Caki2 (cell line): ENCODE measurements around the gene NHERF2. TPM values are rescaled to one million over a fixed set of nuclear protein-coding genes. Genes with fewer than 3 reads are reported as not detected.

Experiments used
- DNase-seq: peaks from one replicate; pipeline ENCODE4 v3.0.0-alpha.2; 2015; ENCODE audit warnings: low read depth
- in situ Hi-C: cut with HindIII; loops from 2 replicates; pipeline ENCODE4 v1.10.0; 2016; ENCODE audit warnings: low sequenced_read_pairs, low pct_unique_long_range_greater_than_20kb, mixed read lengths
- total RNA-seq: library from RNA; depleted of rRNA; stranded (reverse); fragments of >200 nt; shearing (Covaris generic); gene quantifications from 2 replicates; pipeline ENCODE4 v1.2.3, GENCODE V29; 2014; ENCODE audit warnings: low replicate concordance; rRNA removed

The NHERF2 gene
- total RNA-seq, 1 experiment from 2014 or later: 30.3 TPM

GRCh38 chr16:2082171-2082982 is 55.7 kb downstream of the NHERF2 start:
- in situ Hi-C loops: no loop called here
- DNase-seq: no peak

DNA sequence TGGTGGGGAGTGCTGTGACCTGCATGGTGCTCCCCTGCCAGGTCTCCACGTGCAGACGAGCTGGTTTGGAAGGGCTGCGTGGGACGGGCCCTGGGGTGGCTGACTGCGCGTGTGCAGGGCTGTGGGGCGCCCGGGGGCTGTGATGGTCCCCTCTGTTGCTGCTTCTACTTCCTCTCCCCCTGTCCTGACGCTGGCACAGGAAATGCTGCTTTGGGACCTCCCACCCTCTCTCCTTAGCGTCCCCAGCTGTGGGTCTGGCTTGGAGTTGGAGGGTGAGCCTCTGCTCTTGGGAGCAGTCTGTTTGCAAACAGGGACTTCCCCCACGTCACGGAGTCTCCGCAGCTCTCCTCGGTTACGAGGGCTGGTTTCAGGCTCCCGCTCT is 56.3 kb downstream of the NHERF2 start:
- in situ Hi-C loops: no loop called here
- no peak for DNase-seq

GRCh38 chr16:2083409-2083808 is 56.7 kb downstream of the NHERF2 start:
- DNase-seq: no peak
- in situ Hi-C loops: no loop called here

DNA sequence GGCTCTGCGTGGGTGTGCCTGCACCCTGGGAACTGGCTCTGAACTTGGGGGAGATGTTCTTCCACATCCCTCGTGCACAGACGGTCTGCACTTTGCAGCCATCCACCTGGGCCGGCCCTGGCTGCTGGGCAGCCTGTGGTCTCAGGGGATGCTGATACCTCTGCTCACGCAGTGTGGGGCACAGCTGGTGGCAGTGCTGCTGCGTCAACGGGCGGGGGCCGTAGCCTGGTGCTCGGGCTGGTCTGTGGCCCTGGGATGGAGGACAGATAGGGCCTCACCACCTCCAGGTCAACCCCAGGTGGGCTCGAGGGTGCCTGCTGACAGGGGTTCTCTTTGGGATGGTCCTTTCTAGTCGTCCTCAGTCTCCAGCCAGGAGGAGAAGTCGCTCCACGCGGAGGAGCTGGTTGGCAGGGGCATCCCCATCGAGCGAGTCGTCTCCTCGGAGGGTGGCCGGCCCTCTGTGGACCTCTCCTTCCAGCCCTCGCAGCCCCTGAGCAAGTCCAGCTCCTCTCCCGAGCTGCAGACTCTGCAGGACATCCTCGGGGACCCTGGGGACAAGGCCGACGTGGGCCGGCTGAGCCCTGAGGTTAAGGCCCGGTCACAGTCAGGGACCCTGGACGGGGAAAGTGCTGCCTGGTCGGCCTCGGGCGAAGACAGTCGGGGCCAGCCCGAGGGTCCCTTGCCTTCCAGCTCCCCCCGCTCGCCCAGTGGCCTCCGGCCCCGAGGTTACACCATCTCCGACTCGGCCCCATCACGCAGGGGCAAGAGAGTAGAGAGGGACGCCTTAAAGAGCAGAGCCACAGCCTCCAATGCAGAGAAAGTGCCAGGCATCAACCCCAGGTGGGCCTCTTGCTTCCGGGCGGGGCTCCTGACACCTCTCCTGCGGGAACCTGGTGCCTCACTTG is 57.4 kb downstream of the NHERF2 start:
- no peak for DNase-seq
- in situ Hi-C loops: no loop called here

DNA sequence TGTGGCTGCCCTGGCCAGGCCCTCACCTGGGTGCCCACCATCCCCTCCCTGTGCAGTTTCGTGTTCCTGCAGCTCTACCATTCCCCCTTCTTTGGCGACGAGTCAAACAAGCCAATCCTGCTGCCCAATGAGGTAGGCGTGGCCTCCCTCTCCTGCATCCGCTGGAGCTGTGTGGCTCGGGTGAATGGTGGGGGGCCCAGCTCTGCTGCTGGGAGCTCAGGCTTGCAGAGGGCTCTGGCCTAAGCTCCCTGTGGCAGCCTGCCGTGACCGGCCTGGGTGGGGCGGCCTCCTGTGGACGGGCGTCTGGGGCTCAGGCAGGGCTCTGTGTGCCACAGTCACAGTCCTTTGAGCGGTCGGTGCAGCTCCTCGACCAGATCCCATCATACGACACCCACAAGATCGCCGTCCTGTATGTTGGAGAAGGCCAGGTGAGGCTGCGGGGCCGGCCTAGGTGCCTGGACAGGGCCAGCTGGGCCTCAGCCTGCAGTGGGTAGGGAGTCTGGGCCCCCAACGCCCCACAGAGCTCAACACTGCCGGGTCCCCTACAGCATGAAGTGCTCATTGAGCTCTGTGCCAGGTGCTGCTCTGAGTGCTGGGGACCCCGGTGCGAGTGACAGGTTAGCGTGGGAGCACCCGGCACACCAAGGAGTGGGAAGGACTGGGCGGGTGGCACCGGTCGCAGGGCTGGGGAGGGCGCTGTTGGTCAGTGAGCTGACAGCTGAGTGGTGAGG is 58.4 kb downstream of the NHERF2 start:
- in situ Hi-C loops: no loop called here
- no peak for DNase-seq

- in situ Hi-C loops: no loop called here
- DNase-seq: no peak
Measured at GRCh38 chr16:2085669-2086068, 59.0 kb downstream of the NHERF2 start.

DNA sequence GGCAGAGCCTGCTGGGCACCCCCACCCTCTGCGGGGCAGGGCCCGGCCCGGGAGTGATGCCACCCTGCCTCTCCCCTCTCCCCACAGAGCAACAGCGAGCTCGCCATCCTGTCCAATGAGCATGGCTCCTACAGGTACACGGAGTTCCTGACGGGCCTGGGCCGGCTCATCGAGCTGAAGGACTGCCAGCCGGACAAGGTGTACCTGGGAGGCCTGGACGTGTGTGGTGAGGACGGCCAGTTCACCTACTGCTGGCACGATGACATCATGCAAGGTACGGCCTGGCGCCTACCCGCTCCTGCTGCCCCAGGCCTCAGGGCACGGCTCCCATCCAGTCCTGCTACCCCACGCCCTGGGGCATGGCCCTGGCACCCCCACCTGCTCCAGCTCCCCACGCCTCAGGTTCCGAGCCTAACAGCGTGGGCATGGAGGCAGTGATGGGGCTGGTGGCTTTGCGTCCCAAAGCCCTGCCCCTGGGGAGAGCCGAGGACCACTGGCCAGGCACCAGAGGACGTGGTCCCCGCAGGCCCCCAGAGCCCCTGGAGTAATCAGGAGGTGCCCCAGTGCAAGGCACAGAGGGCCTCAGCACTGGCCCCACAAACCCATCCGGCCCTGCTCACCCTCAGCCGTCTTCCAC is 59.5 kb downstream of the NHERF2 start:
- DNase-seq: no peak
- in situ Hi-C loops: no loop called here

GRCh38 chr16:2086812-2087747 is 60.4 kb downstream of the NHERF2 start:
- in situ Hi-C loops: no loop called here
- no peak for DNase-seq

- in situ Hi-C loops: no loop called here
- DNase-seq: no peak
Measured at GRCh38 chr16:2087748-2088631, 61.3 kb downstream of the NHERF2 start.

Other genes starting within 250 kb of the NHERF2 start
- gene SPSB3, start 244.3 kb upstream of the NHERF2 start, total RNA-seq: 87.3 and 107 TPM in 2 replicates
- gene NUBP2, start 243.9 kb upstream of the NHERF2 start, total RNA-seq: 233 and 346 TPM in 2 replicates
- not detected in 2 replicates for gene IGFALS, start 233.2 kb upstream of the NHERF2 start, total RNA-seq
- 205 and 219 TPM in 2 replicates for gene HAGH, start 200.1 kb upstream of the NHERF2 start, total RNA-seq
- gene FAHD1, start 199.7 kb upstream of the NHERF2 start, total RNA-seq: 120 and 169 TPM in 2 replicates
- 41.4 and 49.6 TPM in 2 replicates for gene MEIOB, start 154.7 kb upstream of the NHERF2 start, total RNA-seq
- not detected in 2 replicates for gene HS3ST6, start 108.5 kb upstream of the NHERF2 start, total RNA-seq
- 275 and 288 TPM in 2 replicates for gene MSRB1, start 83.7 kb upstream of the NHERF2 start, total RNA-seq
- gene RPL3L, start 72.2 kb upstream of the NHERF2 start, total RNA-seq: not detected in 2 replicates
- 527 and 683 TPM in 2 replicates for gene NDUFB10, start 67.4 kb upstream of the NHERF2 start, total RNA-seq
- gene RPS2, start 62.1 kb upstream of the NHERF2 start, total RNA-seq: 7,960 and 10,766 TPM in 2 replicates
- not detected in 2 replicates for gene RNF151, start 60.0 kb upstream of the NHERF2 start, total RNA-seq
- gene TBL3, start 54.8 kb upstream of the NHERF2 start, total RNA-seq: 128 and 160 TPM in 2 replicates
- 0.24 TPM in 1 of 2 replicates, not detected in the other for gene NOXO1, start 45.4 kb upstream of the NHERF2 start, total RNA-seq
- gene GFER, start 42.7 kb upstream of the NHERF2 start, total RNA-seq: 55.9 and 56.8 TPM in 2 replicates
- gene SYNGR3, start 36.9 kb upstream of the NHERF2 start, total RNA-seq: 37.8 and 44.9 TPM in 2 replicates
- gene ZNF598, start 17.1 kb upstream of the NHERF2 start, total RNA-seq: 45.0 and 89.3 TPM in 2 replicates
- gene NPW, start 7.1 kb upstream of the NHERF2 start, total RNA-seq: not detected in 2 replicates
- gene NTHL1, start 20.9 kb downstream of the NHERF2 start, total RNA-seq: 129 and 148 TPM in 2 replicates
- 22.3 and 31.5 TPM in 2 replicates for gene TSC2, start 21.1 kb downstream of the NHERF2 start, total RNA-seq
- 37.4 and 84.9 TPM in 2 replicates for gene PKD1, start 109.0 kb downstream of the NHERF2 start, total RNA-seq
- 8.9 and 9.5 TPM in 2 replicates for gene RAB26, start 121.7 kb downstream of the NHERF2 start, total RNA-seq
- 94.4 and 101 TPM in 2 replicates for gene TRAF7, start 128.9 kb downstream of the NHERF2 start, total RNA-seq
- gene CASKIN1, start 169.7 kb downstream of the NHERF2 start, total RNA-seq: 0.03 TPM in 1 of 2 replicates, not detected in the other
- 81.6 and 90.5 TPM in 2 replicates for gene MLST8, start 178.6 kb downstream of the NHERF2 start, total RNA-seq
- gene BRICD5, start 184.0 kb downstream of the NHERF2 start, total RNA-seq: 0.12 and 1.1 TPM in 2 replicates
- gene PGP, start 187.9 kb downstream of the NHERF2 start, total RNA-seq: 59.6 and 78.5 TPM in 2 replicates
- 45.6 and 67.7 TPM in 2 replicates for gene E4F1, start 196.7 kb downstream of the NHERF2 start, total RNA-seq
- 0.98 TPM in 1 of 2 replicates, not detected in the other for gene DNASE1L2, start 209.5 kb downstream of the NHERF2 start, total RNA-seq
- 120 and 165 TPM in 2 replicates for gene ECI1, start 224.7 kb downstream of the NHERF2 start, total RNA-seq
- gene RNPS1, start 241.2 kb downstream of the NHERF2 start, total RNA-seq: 151 and 155 TPM in 2 replicates